Putamen (tissue), 1 donor: ENCODE results near the gene FAM107B.

Experiments
- DNase-seq: peaks from one replicate; pipeline ENCODE4 v3.0.0-alpha.2; 2016; ENCODE audit warnings: low spot score

Gene FAM107B

DNA sequence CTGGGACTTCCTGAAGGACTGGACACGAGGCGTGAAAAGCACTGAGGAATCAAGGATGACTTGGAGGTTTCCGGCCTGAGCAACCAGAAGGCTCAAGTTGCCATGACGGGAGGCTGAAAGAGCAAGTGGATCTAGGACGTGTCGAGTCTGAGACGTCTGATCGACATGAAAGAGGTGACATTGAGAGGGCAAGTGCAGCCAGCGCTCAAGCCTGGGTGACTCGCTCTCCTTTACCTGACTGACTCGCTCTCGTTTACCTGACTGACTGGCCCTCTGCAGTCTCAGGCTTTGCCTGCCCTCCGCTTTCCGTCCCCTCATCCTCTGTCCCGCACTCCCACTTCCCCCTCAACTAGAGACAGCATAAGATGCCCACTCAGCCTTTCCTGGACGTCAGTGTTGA lies 241.4 kb downstream of the FAM107B start:
- no peak for DNase-seq

GRCh38 chr10:14532473-14533251 lies 242.0 kb downstream of the FAM107B start:
- no peak for DNase-seq

- DNase-seq = no peak
These were observed 242.7 kb downstream of the FAM107B start for GRCh38 chr10:14531974-14532373.

DNA sequence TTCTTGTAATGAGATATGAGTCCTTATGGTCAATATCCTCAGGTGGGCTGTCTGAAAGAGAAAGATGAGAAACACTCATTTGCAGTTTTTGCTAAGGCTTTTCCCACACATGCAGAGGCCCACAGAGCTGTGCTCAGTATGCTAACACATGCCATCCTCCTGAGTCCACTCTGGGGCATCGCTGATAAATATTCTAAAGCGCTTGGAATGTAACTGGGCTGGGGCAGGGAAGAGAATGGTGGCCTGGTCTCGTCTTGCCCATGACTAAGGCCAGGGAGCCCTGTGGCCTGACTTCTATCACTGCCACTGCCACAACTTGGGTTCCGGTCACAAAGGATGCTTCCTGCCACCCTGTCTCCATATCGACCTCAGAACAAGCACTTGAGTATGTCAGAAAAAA lies 244.2 kb downstream of the FAM107B start:
- DNase-seq = no peak

DNA sequence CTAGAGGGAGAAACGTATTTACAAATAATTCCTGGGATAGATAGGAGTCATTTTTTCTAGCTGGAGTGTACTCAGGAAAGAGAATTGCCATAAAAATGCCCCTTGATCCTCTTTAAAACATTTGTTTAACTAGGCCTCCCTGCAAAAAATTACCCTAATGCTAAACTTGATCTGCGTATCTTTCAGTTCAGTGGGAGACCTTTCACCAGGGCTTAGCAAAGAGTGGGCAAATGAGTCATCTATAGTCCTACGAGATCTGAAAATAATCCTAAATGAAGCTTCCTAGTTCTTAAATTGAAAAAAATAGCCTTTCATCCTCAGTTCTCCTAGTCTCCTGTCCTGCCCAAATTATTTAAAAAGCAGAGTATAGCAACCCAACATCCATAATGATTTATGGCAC lies 245.3 kb downstream of the FAM107B start:
- no peak for DNase-seq

DNA sequence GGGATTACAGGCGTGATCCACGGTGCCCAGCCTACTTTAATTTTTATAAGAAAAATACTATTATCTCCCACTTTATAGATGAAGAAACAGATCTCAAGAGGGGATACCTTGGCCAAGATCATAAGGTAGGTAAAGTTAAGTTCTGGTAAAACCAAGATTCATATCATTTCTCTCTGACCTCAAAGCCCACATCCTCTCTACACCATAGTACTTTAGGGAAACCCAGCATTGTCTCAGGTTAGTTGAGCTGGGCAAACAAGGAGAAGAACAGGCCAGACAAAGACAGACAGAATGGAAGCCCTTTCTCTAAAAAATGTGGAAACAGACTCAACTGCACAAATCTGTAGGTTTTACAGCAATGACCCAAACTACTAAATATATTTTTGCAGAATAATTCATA lies 246.2 kb downstream of the FAM107B start:
- no peak for DNase-seq

- DNase-seq = no peak
These were observed 246.8 kb downstream of the FAM107B start for GRCh38 chr10:14527915-14528314.

GRCh38 chr10:14527134-14527844 lies 247.4 kb downstream of the FAM107B start:
- DNase-seq = no peak

DNA sequence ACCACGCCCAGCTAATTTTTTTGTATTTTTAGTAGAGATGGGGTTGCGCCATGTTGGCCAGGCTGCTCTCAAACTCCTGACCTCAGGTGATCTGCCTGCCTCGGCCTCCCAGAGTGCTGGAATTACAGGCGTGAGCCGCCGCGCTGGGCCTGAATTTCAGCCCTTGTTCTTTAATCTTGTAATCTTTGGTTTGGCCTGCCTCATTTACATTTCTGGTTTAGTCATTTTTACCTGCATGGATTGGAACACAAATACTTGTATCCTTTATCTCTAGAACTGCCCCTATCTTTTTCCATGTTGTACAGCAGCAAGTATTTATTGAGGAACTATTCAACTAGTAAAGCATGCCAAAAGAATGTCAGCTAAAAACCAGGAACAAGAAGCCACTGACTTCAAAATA lies 248.4 kb downstream of the FAM107B start:
- no peak for DNase-seq

- peak; percentile 22 for DNase-seq
These were observed 249.9 kb downstream of the FAM107B start for GRCh38 chr10:14524691-14525324.

DNA sequence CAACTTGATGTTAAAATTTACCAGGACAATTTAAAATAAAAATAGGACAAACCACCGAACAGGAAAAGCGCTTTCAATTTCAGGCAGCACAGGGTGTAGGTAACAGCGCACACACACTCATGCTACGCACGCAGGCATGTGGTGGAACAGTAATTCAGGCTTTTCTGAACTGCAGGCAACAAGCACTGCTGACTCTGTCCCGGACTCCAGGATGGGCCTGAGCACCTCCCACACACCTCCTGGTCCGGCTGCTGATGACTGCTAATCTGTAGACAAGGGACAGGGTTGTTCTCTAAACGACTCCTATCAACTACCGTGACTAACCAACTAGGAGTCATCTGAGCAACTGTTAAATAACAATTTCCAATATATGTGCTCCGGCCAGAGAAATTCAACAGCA lies 251.4 kb downstream of the FAM107B start:
- no peak for DNase-seq

GRCh38 chr10:14519785-14520184 lies 254.9 kb downstream of the FAM107B start:
- no peak for DNase-seq

DNA sequence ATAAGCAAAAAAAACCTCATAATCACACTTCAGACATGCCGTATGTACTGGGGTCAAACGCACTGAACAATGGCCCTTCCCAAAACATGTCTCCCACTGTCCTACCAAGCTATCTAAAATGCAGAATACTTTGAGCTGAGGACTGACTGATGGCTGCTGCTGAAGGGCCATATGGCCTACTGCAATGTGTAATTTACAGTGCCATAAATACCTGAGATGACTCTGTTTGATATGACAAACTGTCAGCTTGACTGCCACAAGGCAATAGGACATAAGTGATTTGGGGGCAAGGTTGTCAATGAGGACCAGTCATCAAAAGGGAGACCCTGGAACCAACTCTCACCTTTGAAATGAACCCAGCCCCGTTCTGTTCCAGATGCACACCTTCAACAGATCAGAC lies 256.5 kb downstream of the FAM107B start:
- no peak for DNase-seq

GRCh38 chr10:14513123-14513522 lies 261.6 kb downstream of the FAM107B start:
- DNase-seq = no peak

DNA sequence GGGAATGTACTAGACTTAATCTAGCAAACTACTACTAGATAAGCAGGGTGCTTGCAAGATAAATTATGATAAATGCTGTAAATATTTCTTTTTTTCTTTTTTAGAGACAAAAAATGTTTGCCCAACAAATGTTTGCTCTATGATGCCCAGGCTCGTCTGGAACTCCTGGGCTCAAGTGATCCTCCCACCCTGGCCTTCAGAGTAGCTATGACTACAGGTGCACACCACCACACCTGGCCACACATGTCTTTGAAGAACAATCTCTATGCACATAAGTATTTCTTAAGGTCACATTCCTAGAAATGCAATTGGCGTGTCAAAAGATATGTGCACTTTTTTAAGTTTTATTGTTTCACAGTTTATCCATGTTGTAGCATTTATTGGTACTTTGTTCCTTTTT lies 264.4 kb downstream of the FAM107B start:
- no peak for DNase-seq

- no peak for DNase-seq
These were observed 266.0 kb downstream of the FAM107B start for GRCh38 chr10:14508725-14509124.

DNA sequence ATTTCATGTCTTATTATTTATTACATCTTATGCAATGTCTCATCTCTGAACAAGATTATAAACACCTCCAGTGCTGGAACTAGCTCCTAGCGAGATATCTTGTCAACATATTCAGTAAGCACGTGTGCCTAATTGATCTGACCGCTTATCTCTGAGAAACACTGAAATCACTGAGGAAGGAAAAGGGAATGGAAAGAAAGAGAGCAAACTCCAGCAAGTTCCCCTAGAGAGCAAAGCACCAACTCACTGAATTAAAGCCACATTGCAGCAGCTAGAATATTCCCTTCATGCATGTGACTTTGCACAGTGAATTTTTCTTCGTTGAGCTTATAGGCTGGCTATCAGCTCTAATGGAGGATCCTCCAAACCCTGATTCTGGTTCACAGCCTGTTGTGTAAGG lies 266.9 kb downstream of the FAM107B start:
- DNase-seq = no peak

GRCh38 chr10:14507176-14507575 lies 267.5 kb downstream of the FAM107B start:
- no peak for DNase-seq

DNA sequence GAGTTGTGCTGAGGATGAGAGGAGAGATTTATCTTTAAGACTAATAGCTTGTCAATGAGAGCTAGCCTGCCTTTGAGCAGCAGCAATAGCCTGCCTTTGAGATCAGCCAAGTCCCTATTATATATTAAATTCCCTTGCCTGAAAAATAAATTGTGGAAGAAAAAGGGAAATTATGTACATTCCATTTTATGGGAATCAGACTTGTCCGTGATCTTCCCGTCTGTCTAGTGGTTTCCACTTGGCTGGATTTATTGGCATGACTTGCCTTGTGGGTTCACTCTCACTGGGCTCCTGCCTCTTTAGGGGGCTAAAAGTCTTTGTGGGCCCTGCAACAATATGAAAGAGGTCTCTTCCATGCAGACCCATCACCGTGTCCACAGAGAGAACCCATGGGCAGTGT lies 272.3 kb downstream of the FAM107B start:
- DNase-seq = no peak

DNA sequence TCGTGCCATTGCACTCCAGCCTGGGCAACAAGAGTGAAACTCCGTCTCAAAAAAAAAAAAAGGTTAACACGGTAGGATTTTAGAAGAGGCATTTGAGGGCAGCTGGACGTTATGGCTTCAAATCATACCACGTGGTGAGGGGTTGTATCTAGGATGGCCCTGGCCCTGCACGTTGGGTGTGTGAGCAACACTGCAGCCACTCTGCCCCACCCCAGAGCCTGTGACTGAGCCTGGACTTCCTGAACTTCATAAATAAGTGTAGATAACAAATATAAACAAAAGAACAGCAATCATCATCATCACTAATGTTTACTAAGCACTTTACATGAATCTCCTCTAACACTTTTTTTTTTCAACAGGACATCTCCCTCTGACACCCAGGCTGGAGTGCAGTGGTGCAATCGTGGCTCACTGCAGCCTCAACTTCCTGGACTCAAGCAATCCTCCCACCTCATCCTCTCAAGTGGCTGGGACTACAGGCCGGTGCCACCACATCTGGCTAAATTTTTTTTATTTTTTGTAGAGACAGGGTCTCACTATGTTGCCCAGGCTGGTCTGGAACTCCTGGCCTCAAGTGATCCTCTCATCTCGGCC lies 274.4 kb downstream of the FAM107B start:
- DNase-seq = no peak

- no peak for DNase-seq
These were observed 275.1 kb downstream of the FAM107B start for GRCh38 chr10:14499601-14499904.

GRCh38 chr10:14498326-14498725 lies 276.4 kb downstream of the FAM107B start:
- no peak for DNase-seq

DNA sequence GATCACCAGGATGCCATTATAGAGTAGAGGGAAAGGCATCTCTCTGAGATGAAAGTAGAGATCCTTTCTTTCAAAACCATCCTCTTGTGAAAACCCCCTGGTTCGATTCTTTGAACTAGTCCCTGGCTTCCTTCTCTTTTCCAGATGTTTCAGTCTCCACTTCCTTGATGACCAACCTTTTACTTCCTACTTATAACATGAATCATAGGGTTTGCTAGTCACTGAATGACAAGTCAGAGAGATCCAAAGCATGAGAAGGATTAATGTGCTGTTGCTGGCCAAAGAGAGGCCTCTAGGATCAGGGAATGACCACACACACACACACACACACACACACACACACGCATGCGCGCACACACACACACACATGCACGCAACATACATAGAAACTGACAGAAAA lies 282.9 kb downstream of the FAM107B start:
- DNase-seq = no peak
